Measurements from ENCODE around the gene HMCN1.

HMCN1 gene

GRCh38 chr1:186086583-186086982, 352.4 kb downstream of the HMCN1 start:
- TF ChIP-seq YY1 (IDR thresholded peaks at IDR 0.05; ENCODE audit: insufficient read depth, insufficient read length) = no peak
- TF ChIP-seq ZNF274 (IDR thresholded peaks at IDR 0.05; ENCODE audit: low read depth, low read length) = no peak
- no peak for TF ChIP-seq SUZ12 (IDR thresholded peaks at IDR 0.05; ENCODE audit: extremely low read depth, insufficient read depth, insufficient read length)
- DNase-seq (ENCODE audit: low read depth, low spot score) = no peak
- no peaks in the 10 kb centered on the region for H3K27me3 ChIP-seq (ENCODE audit: insufficient read depth, insufficient read length)
- H3K4me3 ChIP-seq (ENCODE audit: insufficient read length, low read depth) = no peak overlapping the region
- H3K4me1 ChIP-seq (ENCODE audit: insufficient read depth, insufficient read length) = no peaks in the 10 kb centered on the region
- H3K36me3 ChIP-seq (ENCODE audit: insufficient read depth, insufficient read length, low read length) = no peaks in the 10 kb centered on the region
- H3K9me3 ChIP-seq (ENCODE audit: insufficient read depth, low read length) = no peaks in the 10 kb centered on the region
- no peak overlapping the region for H3K9ac ChIP-seq (ENCODE audit: insufficient read length, low read depth)

- Histone ChIP-seq H3K4me1 (ENCODE audit: insufficient read depth, insufficient read length) (no peaks in the 10 kb centered on the region), H3K9ac (ENCODE audit: insufficient read length, low read depth) (no peak overlapping the region), H3K36me3 (ENCODE audit: insufficient read depth, insufficient read length, low read length) (no peaks in the 10 kb centered on the region), H3K27me3 (ENCODE audit: insufficient read depth, insufficient read length) (no peaks in the 10 kb centered on the region), H3K9me3 (ENCODE audit: insufficient read depth, low read length) (no peaks in the 10 kb centered on the region), H3K4me3 (ENCODE audit: insufficient read length, low read depth) (no peak overlapping the region)
- no peak for DNase-seq (ENCODE audit: low read depth, low spot score)
- TF ChIP-seq SUZ12 (IDR thresholded peaks at IDR 0.05; ENCODE audit: extremely low read depth, insufficient read depth, insufficient read length) (no peak), YY1 (IDR thresholded peaks at IDR 0.05; ENCODE audit: insufficient read depth, insufficient read length) (no peak), ZNF274 (IDR thresholded peaks at IDR 0.05; ENCODE audit: low read depth, low read length) (no peak)
Observed at GRCh38 chr1:186089940-186090339, 355.7 kb downstream of the HMCN1 start.

GRCh38 chr1:186091222-186091720, 357.1 kb downstream of the HMCN1 start:
- no peaks in the 10 kb centered on the region for H3K9me3 ChIP-seq (ENCODE audit: insufficient read depth, low read length)
- H3K4me3 ChIP-seq (ENCODE audit: insufficient read length, low read depth) = no peak overlapping the region
- no peak for TF ChIP-seq YY1 (IDR thresholded peaks at IDR 0.05; ENCODE audit: insufficient read depth, insufficient read length)
- no peak for TF ChIP-seq SUZ12 (IDR thresholded peaks at IDR 0.05; ENCODE audit: extremely low read depth, insufficient read depth, insufficient read length)
- no peak for TF ChIP-seq ZNF274 (IDR thresholded peaks at IDR 0.05; ENCODE audit: low read depth, low read length)
- no peak overlapping the region for H3K9ac ChIP-seq (ENCODE audit: insufficient read length, low read depth)
- H3K36me3 ChIP-seq (ENCODE audit: insufficient read depth, insufficient read length, low read length) = no peaks in the 10 kb centered on the region
- H3K4me1 ChIP-seq (ENCODE audit: insufficient read depth, insufficient read length) = no peaks in the 10 kb centered on the region
- DNase-seq (ENCODE audit: low read depth, low spot score) = no peak
- H3K27me3 ChIP-seq (ENCODE audit: insufficient read depth, insufficient read length) = no peaks in the 10 kb centered on the region

DNA sequence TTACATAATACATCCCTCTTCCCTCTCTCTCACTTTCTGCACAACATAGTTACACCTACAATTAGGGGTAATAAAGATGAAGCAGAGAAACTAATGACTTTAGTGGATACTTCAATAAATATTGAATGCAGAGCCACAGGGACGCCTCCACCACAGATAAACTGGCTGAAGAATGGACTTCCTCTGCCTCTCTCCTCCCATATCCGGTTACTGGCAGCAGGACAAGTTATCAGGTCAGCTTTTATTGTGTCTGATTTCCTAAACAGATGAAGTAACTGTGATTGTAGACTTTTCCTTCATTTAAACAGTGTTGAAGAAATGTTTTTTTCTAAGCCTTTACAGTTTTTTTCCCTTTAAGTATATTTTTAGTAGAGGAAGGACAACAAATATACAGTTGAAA, 359.2 kb downstream of the HMCN1 start:
- H3K4me1 ChIP-seq (ENCODE audit: insufficient read depth, insufficient read length) = no peaks in the 10 kb centered on the region
- TF ChIP-seq YY1 (IDR thresholded peaks at IDR 0.05; ENCODE audit: insufficient read depth, insufficient read length) = no peak
- TF ChIP-seq ZNF274 (IDR thresholded peaks at IDR 0.05; ENCODE audit: low read depth, low read length) = no peak
- TF ChIP-seq SUZ12 (IDR thresholded peaks at IDR 0.05; ENCODE audit: extremely low read depth, insufficient read depth, insufficient read length) = no peak
- no peaks in the 10 kb centered on the region for H3K9me3 ChIP-seq (ENCODE audit: insufficient read depth, low read length)
- no peak overlapping the region for H3K9ac ChIP-seq (ENCODE audit: insufficient read length, low read depth)
- no peak for DNase-seq (ENCODE audit: low read depth, low spot score)
- H3K27me3 ChIP-seq (ENCODE audit: insufficient read depth, insufficient read length) = no peaks in the 10 kb centered on the region
- H3K36me3 ChIP-seq (ENCODE audit: insufficient read depth, insufficient read length, low read length) = no peaks in the 10 kb centered on the region
- H3K4me3 ChIP-seq (ENCODE audit: insufficient read length, low read depth) = no peak overlapping the region

GRCh38 chr1:186094172-186094571, 360.0 kb downstream of the HMCN1 start:
- H3K4me1 ChIP-seq (ENCODE audit: insufficient read depth, insufficient read length) = no peaks in the 10 kb centered on the region
- DNase-seq (ENCODE audit: low read depth, low spot score) = no peak
- H3K36me3 ChIP-seq (ENCODE audit: insufficient read depth, insufficient read length, low read length) = no peaks in the 10 kb centered on the region
- no peaks in the 10 kb centered on the region for H3K27me3 ChIP-seq (ENCODE audit: insufficient read depth, insufficient read length)
- H3K9ac ChIP-seq (ENCODE audit: insufficient read length, low read depth) = no peak overlapping the region
- no peak overlapping the region for H3K4me3 ChIP-seq (ENCODE audit: insufficient read length, low read depth)
- H3K9me3 ChIP-seq (ENCODE audit: insufficient read depth, low read length) = no peaks in the 10 kb centered on the region
- no peak for TF ChIP-seq ZNF274 (IDR thresholded peaks at IDR 0.05; ENCODE audit: low read depth, low read length)
- TF ChIP-seq SUZ12 (IDR thresholded peaks at IDR 0.05; ENCODE audit: extremely low read depth, insufficient read depth, insufficient read length) = no peak
- TF ChIP-seq YY1 (IDR thresholded peaks at IDR 0.05; ENCODE audit: insufficient read depth, insufficient read length) = no peak

- Histone ChIP-seq H3K4me1 (ENCODE audit: insufficient read depth, insufficient read length) (no peaks in the 10 kb centered on the region), H3K4me3 (ENCODE audit: insufficient read length, low read depth) (no peak overlapping the region), H3K9ac (ENCODE audit: insufficient read length, low read depth) (no peak overlapping the region), H3K27me3 (ENCODE audit: insufficient read depth, insufficient read length) (no peaks in the 10 kb centered on the region), H3K36me3 (ENCODE audit: insufficient read depth, insufficient read length, low read length) (no peaks in the 10 kb centered on the region), H3K9me3 (ENCODE audit: insufficient read depth, low read length) (no peaks in the 10 kb centered on the region)
- TF ChIP-seq SUZ12 (IDR thresholded peaks at IDR 0.05; ENCODE audit: extremely low read depth, insufficient read depth, insufficient read length) = no peak
- TF ChIP-seq YY1 (IDR thresholded peaks at IDR 0.05; ENCODE audit: insufficient read depth, insufficient read length) = no peak
- TF ChIP-seq ZNF274 (IDR thresholded peaks at IDR 0.05; ENCODE audit: low read depth, low read length) = no peak
- no peak for DNase-seq (ENCODE audit: low read depth, low spot score)
Observed at GRCh38 chr1:186099336-186100104, 365.3 kb downstream of the HMCN1 start.

GRCh38 chr1:186102107-186102506, 367.9 kb downstream of the HMCN1 start:
- TF ChIP-seq SUZ12 (IDR thresholded peaks at IDR 0.05; ENCODE audit: extremely low read depth, insufficient read depth, insufficient read length) (no peak), YY1 (IDR thresholded peaks at IDR 0.05; ENCODE audit: insufficient read depth, insufficient read length) (no peak), ZNF274 (IDR thresholded peaks at IDR 0.05; ENCODE audit: low read depth, low read length) (no peak)

More at GRCh38 chr1:186102107-186102506, 367.9 kb downstream of the HMCN1 start:
- H3K36me3 ChIP-seq (ENCODE audit: insufficient read depth, insufficient read length, low read length) = no peaks in the 10 kb centered on the region
- H3K9me3 ChIP-seq (ENCODE audit: insufficient read depth, low read length) = no peaks in the 10 kb centered on the region
- H3K9ac ChIP-seq (ENCODE audit: insufficient read length, low read depth) = no peak overlapping the region
- DNase-seq (ENCODE audit: low read depth, low spot score) = no peak
- H3K4me1 ChIP-seq (ENCODE audit: insufficient read depth, insufficient read length) = no peaks in the 10 kb centered on the region
- no peaks in the 10 kb centered on the region for H3K27me3 ChIP-seq (ENCODE audit: insufficient read depth, insufficient read length)
- H3K4me3 ChIP-seq (ENCODE audit: insufficient read length, low read depth) = no peak overlapping the region

Data from NT2/D1 (cell line).